Neural cell (in vitro differentiated cells): ENCODE measurements around the gene COLEC12. TPM values are rescaled to one million over a fixed set of nuclear protein-coding genes. Genes with fewer than 3 reads are reported as not detected.

Source experiments
- H2AFZ ChIP-seq: fragments of 200-600, 300-800 bp; sonication (generic), shearing (Covaris generic); 2 replicates; pipeline ENCODE4 v1.6.0; 2014; ENCODE audit warnings: low read depth, mild to moderate bottlenecking, antibody characterized with exemption, low read length, moderate library complexity
- H3F3A ChIP-seq: fragments of 200-600 bp; shearing (Covaris generic); 2 replicates; pipeline ENCODE4 v1.6.1; 2016; ENCODE audit warnings: mild to moderate bottlenecking, moderate library complexity, mixed read lengths, antibody characterized with exemption, low read length; ENCODE audit not compliant: insufficient read depth, poor library complexity, severe bottlenecking
- H3K27ac ChIP-seq: fragments of 200-600, 300-800 bp; sonication (generic), shearing (Covaris generic); 2 replicates; pipeline ENCODE4 v1.5.1; 2014; ENCODE audit warnings: mild to moderate bottlenecking, low read length, moderate library complexity
- H3K27me3 ChIP-seq: fragments of 300-800, 200-600 bp; sonication (generic), shearing (Covaris generic); 2 replicates; pipeline ENCODE4 v1.6.0; 2014; ENCODE audit warnings: mild to moderate bottlenecking, low read depth, low read length, moderate library complexity; ENCODE audit not compliant: insufficient read depth
- H3K36me3 ChIP-seq: fragments of 300-800, 200-600 bp; sonication (generic), shearing (Covaris generic); 2 replicates; pipeline ENCODE4 v1.5.1; 2014; ENCODE audit warnings: mild to moderate bottlenecking, antibody characterized with exemption, low read length, moderate library complexity; ENCODE audit not compliant: insufficient read depth
- H3K4me2 ChIP-seq: fragments of 300-800, 200-600 bp; sonication (generic), shearing (Covaris generic); 2 replicates; pipeline ENCODE4 v1.6.0; 2014; ENCODE audit warnings: mild to moderate bottlenecking, low read length
- H3K4me3 ChIP-seq: fragments of 300-800, 200-600 bp; sonication (generic), shearing (Covaris generic); 2 replicates; pipeline ENCODE4 v1.5.1; 2014; ENCODE audit warnings: mild to moderate bottlenecking, low read length, moderate library complexity
- H3K79me2 ChIP-seq: fragments of 200-600 bp; shearing (Covaris generic); replicated peaks from 2 replicates; pipeline ENCODE4 v1.6.0; 2014; ENCODE audit warnings: mild to moderate bottlenecking, low read length, moderate library complexity; ENCODE audit not compliant: insufficient read depth
- H3K9ac ChIP-seq: fragments of 300-800, 200-600 bp; sonication (generic), shearing (Covaris generic); 2 replicates; pipeline ENCODE4 v1.6.1; 2016; ENCODE audit warnings: mild to moderate bottlenecking, low read length, mixed read lengths
- H3K9me2 ChIP-seq: fragments of 200-600 bp; shearing (Covaris generic); 2 replicates; pipeline ENCODE4 v1.6.1; 2016; ENCODE audit warnings: mild to moderate bottlenecking, low read length, mixed read lengths; ENCODE audit not compliant: insufficient read depth
- H3K9me3 ChIP-seq: fragments of 200-600, 300-800 bp; sonication (generic), shearing (Covaris generic); 2 replicates; pipeline ENCODE4 v1.6.1; 2016; ENCODE audit warnings: mild to moderate bottlenecking, mixed run types, low read length, moderate library complexity, mixed read lengths
- H4K20me1 ChIP-seq: fragments of 200-600 bp; shearing (Covaris generic); 2 replicates; pipeline ENCODE4 v1.6.1; 2016; ENCODE audit warnings: mild to moderate bottlenecking, mixed run types; ENCODE audit not compliant: insufficient read depth
- CTCF ChIP-seq: fragments of 450-650 bp; IDR thresholded peaks from 2 replicates; pipeline ENCODE4 v1.5.1; 2014; ENCODE audit warnings: antibody characterized with exemption, mild to moderate bottlenecking, moderate library complexity; ENCODE audit not compliant: poor library complexity, severe bottlenecking
- EP300 ChIP-seq: fragments of 450-650 bp; conservative IDR thresholded peaks from 2 replicates; pipeline ENCODE4 v1.6.1; 2014; ENCODE audit warnings: antibody characterized with exemption, mild to moderate bottlenecking, moderate library complexity; ENCODE audit not compliant: poor library complexity, severe bottlenecking
- EZH2 ChIP-seq: fragments of 200-600, 300-800 bp; shearing (Covaris generic), sonication (generic); IDR thresholded peaks from 2 replicates; pipeline ENCODE4 v1.6.1; 2014; ENCODE audit warnings: antibody characterized with exemption, low read length, borderline replicate concordance, mild to moderate bottlenecking; ENCODE audit not compliant: insufficient read depth, poor library complexity, severe bottlenecking
- MXI1 ChIP-seq: fragments of 450-650 bp; conservative IDR thresholded peaks from 2 replicates; pipeline ENCODE4 v1.6.1; 2014; ENCODE audit warnings: antibody characterized with exemption, mild to moderate bottlenecking; ENCODE audit not compliant: poor library complexity, severe bottlenecking
- POLR2AphosphoS5 ChIP-seq: IDR thresholded peaks from 2 replicates; pipeline ENCODE4 v1.6.1; 2012
- RAD21 ChIP-seq: fragments of 450-650 bp; conservative IDR thresholded peaks from 2 replicates; pipeline ENCODE4 v1.6.1; 2014; ENCODE audit warnings: antibody characterized with exemption, mild to moderate bottlenecking, moderate library complexity
- REST ChIP-seq: IDR thresholded peaks from 2 replicates; pipeline ENCODE4 v1.6.1; 2012; ENCODE audit warnings: borderline replicate concordance
- SMC3 ChIP-seq: fragments of 450-650 bp; conservative IDR thresholded peaks from 2 replicates; pipeline ENCODE4 v1.6.1; 2014; ENCODE audit warnings: antibody characterized with exemption, mild to moderate bottlenecking, moderate library complexity; ENCODE audit not compliant: poor library complexity
- TAF1 ChIP-seq: IDR thresholded peaks from 2 replicates; pipeline ENCODE4 v1.6.1; 2012; ENCODE audit warnings: low read depth
- polyA plus RNA-seq: library from polyadenylated mRNA; depleted of rRNA; stranded (reverse); fragments of >200 nt; gene quantifications from 2 replicates; pipeline ENCODE4 v1.2.3, GENCODE V29; 2014

The COLEC12 gene
- polyA plus RNA-seq, 1 donor from 2014 or later = 0.42 TPM

GRCh38 chr18:461762-462161, 38.7 kb downstream of the COLEC12 start:
- no peak for TF ChIP-seq CTCF
- TF ChIP-seq TAF1 = no peak
- no peak for TF ChIP-seq MXI1
- no peak for TF ChIP-seq EZH2
- TF ChIP-seq RAD21 = no peak
- TF ChIP-seq EP300 = no peak
- TF ChIP-seq POLR2AphosphoS5 = no peak
- TF ChIP-seq SMC3 = no peak
- Histone ChIP-seq H3K4me2 (no peak overlapping the region), H3F3A (no peaks in the 10 kb centered on the region), H3K27me3 (no peaks in the 10 kb centered on the region), H3K4me3 (no peak overlapping the region), H3K9ac (no peak overlapping the region), H4K20me1 (no peaks in the 10 kb centered on the region), H3K79me2 (no peaks in the 10 kb centered on the region), H3K27ac (no peak overlapping the region), H3K9me3 (no peaks in the 10 kb centered on the region), H2AFZ (no peak overlapping the region), H3K9me2 (no peaks in the 10 kb centered on the region), H3K36me3 (no peaks in the 10 kb centered on the region)

- no peak overlapping the region for H3K27ac ChIP-seq
- H4K20me1 ChIP-seq = no peaks in the 10 kb centered on the region
- no peaks in the 10 kb centered on the region for H3K9me3 ChIP-seq
- no peak overlapping the region for H3K4me3 ChIP-seq
- TF ChIP-seq CTCF (no peak), TAF1 (no peak), EZH2 (no peak), EP300 (no peak), SMC3 (no peak), POLR2AphosphoS5 (no peak), RAD21 (no peak), REST (no peak), MXI1 (no peak)
- H2AFZ ChIP-seq = no peak overlapping the region
- H3K27me3 ChIP-seq = no peaks in the 10 kb centered on the region
- H3K79me2 ChIP-seq = no peaks in the 10 kb centered on the region
- no peak overlapping the region for H3K4me2 ChIP-seq
- H3K9ac ChIP-seq = no peak overlapping the region
- H3K9me2 ChIP-seq = no peaks in the 10 kb centered on the region
- no peaks in the 10 kb centered on the region for H3F3A ChIP-seq
- no peaks in the 10 kb centered on the region for H3K36me3 ChIP-seq
Measured at GRCh38 chr18:460791-461190, 39.7 kb downstream of the COLEC12 start.
